GM10847 (cell line): ENCODE results near the gene MAIP1.

Source experiments
- POLR2A ChIP-seq: IDR thresholded peaks from 2 replicates; pipeline ENCODE4 v1.6.1; 2011; ENCODE audit not compliant: insufficient read length; ENCODE audit errors: extremely low read depth

Gene MAIP1

GRCh38 chr2:199997296-199997695 is 41.9 kb downstream of the MAIP1 start:
- TF ChIP-seq POLR2A: no peak

- TF ChIP-seq POLR2A: no peak
Observed at GRCh38 chr2:199999166-199999565, 43.8 kb downstream of the MAIP1 start.

DNA sequence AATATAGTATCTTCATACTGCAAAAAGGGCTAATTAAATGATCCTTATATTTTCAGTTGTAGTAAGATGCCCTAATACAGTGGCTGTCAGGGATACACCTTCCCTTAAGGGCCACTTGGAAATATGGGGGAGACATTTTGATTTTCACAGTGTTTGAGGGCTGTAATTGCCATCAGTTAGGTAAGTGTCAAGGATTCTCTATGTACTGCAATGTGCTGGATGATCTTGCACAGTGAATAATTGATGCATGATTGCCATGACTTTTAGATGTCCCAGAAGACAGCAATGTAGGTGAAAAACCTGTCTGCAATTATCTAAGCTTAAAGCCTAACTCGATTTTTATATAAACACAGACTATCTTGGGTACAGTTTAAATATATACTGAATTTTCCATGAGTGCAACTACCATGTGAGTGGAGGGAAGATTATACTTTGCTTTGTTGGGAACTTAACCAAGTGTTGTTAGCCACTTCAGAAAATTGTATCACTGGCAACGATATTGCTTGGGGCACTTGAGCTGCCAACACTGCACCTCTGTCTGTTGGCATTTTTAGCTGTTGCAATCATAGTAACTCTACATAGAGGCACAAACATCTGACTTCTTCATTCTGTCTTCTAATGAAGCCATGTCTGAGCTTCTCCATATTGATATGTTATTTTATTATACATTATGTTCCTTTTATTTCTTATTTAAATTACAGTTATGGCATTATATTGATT is 45.2 kb downstream of the MAIP1 start:
- no peak for TF ChIP-seq POLR2A

- TF ChIP-seq POLR2A: no peak
Observed at GRCh38 chr2:200003444-200003843, 48.1 kb downstream of the MAIP1 start.

DNA sequence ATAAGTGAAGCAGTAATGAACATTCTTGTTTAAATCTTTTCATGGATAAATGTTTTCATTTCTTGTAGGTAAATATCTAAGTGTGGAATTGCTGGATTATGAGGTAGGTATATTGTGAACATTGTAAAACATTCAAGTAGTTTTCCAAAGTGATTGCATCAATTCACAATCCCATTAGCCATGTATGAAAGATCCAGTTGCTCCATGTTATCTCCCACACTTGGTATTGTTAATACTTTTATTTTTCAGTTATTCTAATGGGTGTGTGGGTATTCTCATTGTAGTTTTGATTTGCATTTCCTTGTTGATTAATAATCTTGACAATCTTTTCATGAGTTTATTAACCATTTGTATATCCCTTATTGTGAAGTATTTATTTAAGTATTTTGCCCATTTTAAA is 50.3 kb downstream of the MAIP1 start:
- TF ChIP-seq POLR2A: no peak

DNA sequence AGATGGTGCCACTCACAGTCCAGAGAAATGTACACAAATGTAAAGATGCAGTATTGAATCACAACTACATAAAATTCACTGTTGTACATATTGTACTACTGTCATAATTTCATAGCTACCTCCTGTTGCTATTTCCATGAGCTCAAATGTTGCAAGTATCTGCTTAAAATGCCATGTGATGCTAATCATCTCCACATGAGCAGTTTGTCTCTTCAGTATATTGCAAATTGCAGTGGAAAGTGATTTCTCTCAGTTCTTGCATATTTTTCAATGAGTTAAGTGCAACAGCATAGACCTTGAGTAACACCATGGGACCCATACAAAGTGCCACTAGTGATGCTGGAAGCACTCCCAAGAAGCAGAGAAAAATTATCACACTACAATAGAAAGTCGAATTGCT is 51.9 kb downstream of the MAIP1 start:
- TF ChIP-seq POLR2A: no peak

GRCh38 chr2:200012401-200012800 is 57.0 kb downstream of the MAIP1 start:
- no peak for TF ChIP-seq POLR2A
